ENCODE results near the gene FBXL13.
"Not testable (repeated sequence)": the region's sequence is repeated elsewhere in the genome, so short reads cannot be mapped to it uniquely, and the experiment has no call there.

FBXL13 gene

GRCh38 chr7:103034318-103034717 lies 40.3 kb downstream of the FBXL13 start:
- not testable (repeated sequence) for H3K4me3 ChIP-seq (ENCODE audit: low read length); DNase-seq; H3K79me1 ChIP-seq (ENCODE audit: low read length); H4K8ac ChIP-seq (ENCODE audit: low read depth, low read length); H2AK5ac ChIP-seq (ENCODE audit: low read length); H3K23ac ChIP-seq (ENCODE audit: low read length); H3K4ac ChIP-seq (ENCODE audit: low read depth, low read length); H3K36me3 ChIP-seq (ENCODE audit: control insufficient read depth, insufficient read depth, low read length); H3K27ac ChIP-seq (ENCODE audit: low read depth, low read length); H4K5ac ChIP-seq (ENCODE audit: low read length); H3K4me1 ChIP-seq (ENCODE audit: control insufficient read depth, low read depth, low read length); H2BK15ac ChIP-seq (replicated peaks; ENCODE audit: low read depth); H2BK5ac ChIP-seq (ENCODE audit: low read length); H3K79me2 ChIP-seq (ENCODE audit: control insufficient read depth, insufficient read depth, low read length); H2BK120ac ChIP-seq (ENCODE audit: low read depth, low read length); H3K27me3 ChIP-seq (ENCODE audit: insufficient read depth, low read length, poor library complexity); H3K9ac ChIP-seq (ENCODE audit: low read length); H3K18ac ChIP-seq (ENCODE audit: low read length); H3K4me2 ChIP-seq (ENCODE audit: low read length); H3K56ac ChIP-seq (ENCODE audit: low read length)
- WGBS (ENCODE audit: extremely low coverage, insufficient coverage, low lambda C conversion rate) = no CpG with 5 or more reads among the region's 20 CpGs

- no peak overlapping the region for H3K56ac ChIP-seq (ENCODE audit: low read length)
- DNase-seq = no peak
- no peak overlapping the region for H2BK15ac ChIP-seq (replicated peaks; ENCODE audit: low read depth)
- H3K4me1 ChIP-seq (ENCODE audit: control insufficient read depth, low read depth, low read length) = no peaks in the 10 kb centered on the region
- no peak overlapping the region for H3K18ac ChIP-seq (ENCODE audit: low read length)
- no peak overlapping the region for H3K9ac ChIP-seq (ENCODE audit: low read length)
- H2BK5ac ChIP-seq (ENCODE audit: low read length) = no peak overlapping the region
- no peak overlapping the region for H3K23ac ChIP-seq (ENCODE audit: low read length)
- no peaks in the 10 kb centered on the region for H3K36me3 ChIP-seq (ENCODE audit: control insufficient read depth, insufficient read depth, low read length)
- H3K79me1 ChIP-seq (ENCODE audit: low read length) = no peaks in the 10 kb centered on the region
- no peak overlapping the region for H3K27ac ChIP-seq (ENCODE audit: low read depth, low read length)
- no peak overlapping the region for H4K5ac ChIP-seq (ENCODE audit: low read length)
- H3K4me3 ChIP-seq (ENCODE audit: low read length) = no peak overlapping the region
- H2BK120ac ChIP-seq (ENCODE audit: low read depth, low read length) = no peak overlapping the region
- no peak overlapping the region for H3K4ac ChIP-seq (ENCODE audit: low read depth, low read length)
- WGBS (ENCODE audit: extremely low coverage, insufficient coverage, low lambda C conversion rate) = 100% methylated on average over 1 of the region's 1 CpG
- no peak overlapping the region for H4K8ac ChIP-seq (ENCODE audit: low read depth, low read length)
- no peak overlapping the region for H3K4me2 ChIP-seq (ENCODE audit: low read length)
- H3K27me3 ChIP-seq (ENCODE audit: insufficient read depth, low read length, poor library complexity) = no peaks in the 10 kb centered on the region
- no peak overlapping the region for H2AK5ac ChIP-seq (ENCODE audit: low read length)
- no peaks in the 10 kb centered on the region for H3K79me2 ChIP-seq (ENCODE audit: control insufficient read depth, insufficient read depth, low read length)
Observed at GRCh38 chr7:103031781-103032180, 42.8 kb downstream of the FBXL13 start.

GRCh38 chr7:103031024-103031423 lies 43.6 kb downstream of the FBXL13 start:
- Histone ChIP-seq H3K4me1 (ENCODE audit: control insufficient read depth, low read depth, low read length) (no peaks in the 10 kb centered on the region), H4K8ac (ENCODE audit: low read depth, low read length) (no peak overlapping the region), H3K9ac (ENCODE audit: low read length) (no peak overlapping the region), H2BK120ac (ENCODE audit: low read depth, low read length) (no peak overlapping the region), H3K79me1 (ENCODE audit: low read length) (no peaks in the 10 kb centered on the region), H2AK5ac (ENCODE audit: low read length) (no peak overlapping the region), H3K27ac (ENCODE audit: low read depth, low read length) (no peak overlapping the region), H3K4ac (ENCODE audit: low read depth, low read length) (no peak overlapping the region), H3K18ac (ENCODE audit: low read length) (no peak overlapping the region), H2BK15ac (replicated peaks; ENCODE audit: low read depth) (no peak overlapping the region), H3K79me2 (ENCODE audit: control insufficient read depth, insufficient read depth, low read length) (no peaks in the 10 kb centered on the region), H3K4me2 (ENCODE audit: low read length) (no peak overlapping the region), H2BK5ac (ENCODE audit: low read length) (no peak overlapping the region), H3K56ac (ENCODE audit: low read length) (no peak overlapping the region), H3K36me3 (ENCODE audit: control insufficient read depth, insufficient read depth, low read length) (no peaks in the 10 kb centered on the region), H3K27me3 (ENCODE audit: insufficient read depth, low read length, poor library complexity) (no peaks in the 10 kb centered on the region), H3K23ac (ENCODE audit: low read length) (no peak overlapping the region), H4K5ac (ENCODE audit: low read length) (no peak overlapping the region), H3K4me3 (ENCODE audit: low read length) (no peak overlapping the region)
- no peak for DNase-seq
- no CpG with 5 or more reads among the region's 1 CpG for WGBS (ENCODE audit: extremely low coverage, insufficient coverage, low lambda C conversion rate)

GRCh38 chr7:103025341-103025740 lies 49.3 kb downstream of the FBXL13 start:
- no CpG with 5 or more reads among the region's 3 CpGs for WGBS (ENCODE audit: extremely low coverage, insufficient coverage, low lambda C conversion rate)

GRCh38 chr7:103023578-103023977 lies 51.0 kb downstream of the FBXL13 start:
- H3K4me1 ChIP-seq (ENCODE audit: control insufficient read depth, low read depth, low read length) = not testable (repeated sequence)
- WGBS (ENCODE audit: extremely low coverage, insufficient coverage, low lambda C conversion rate) = no CpG with 5 or more reads among the region's 1 CpG

More at GRCh38 chr7:103025341-103025740, 49.3 kb downstream of the FBXL13 start:
- H3K79me2 ChIP-seq (ENCODE audit: control insufficient read depth, insufficient read depth, low read length) = no peaks in the 10 kb centered on the region
- no peaks in the 10 kb centered on the region for H3K27me3 ChIP-seq (ENCODE audit: insufficient read depth, low read length, poor library complexity)
- no peaks in the 10 kb centered on the region for H3K4me1 ChIP-seq (ENCODE audit: control insufficient read depth, low read depth, low read length)
- no peak overlapping the region for H4K8ac ChIP-seq (ENCODE audit: low read depth, low read length)
- H3K23ac ChIP-seq (ENCODE audit: low read length) = no peak overlapping the region
- no peak overlapping the region for H2BK15ac ChIP-seq (replicated peaks; ENCODE audit: low read depth)
- no peak overlapping the region for H3K4me2 ChIP-seq (ENCODE audit: low read length)
- H3K79me1 ChIP-seq (ENCODE audit: low read length) = no peaks in the 10 kb centered on the region
- no peak overlapping the region for H3K27ac ChIP-seq (ENCODE audit: low read depth, low read length)
- H3K9ac ChIP-seq (ENCODE audit: low read length) = no peak overlapping the region
- no peak overlapping the region for H2BK120ac ChIP-seq (ENCODE audit: low read depth, low read length)
- no peak overlapping the region for H3K18ac ChIP-seq (ENCODE audit: low read length)
- no peak overlapping the region for H2AK5ac ChIP-seq (ENCODE audit: low read length)
- DNase-seq = no peak
- no peak overlapping the region for H4K5ac ChIP-seq (ENCODE audit: low read length)
- H3K36me3 ChIP-seq (ENCODE audit: control insufficient read depth, insufficient read depth, low read length) = no peaks in the 10 kb centered on the region
- H3K56ac ChIP-seq (ENCODE audit: low read length) = no peak overlapping the region
- no peak overlapping the region for H3K4ac ChIP-seq (ENCODE audit: low read depth, low read length)
- H3K4me3 ChIP-seq (ENCODE audit: low read length) = no peak overlapping the region
- no peak overlapping the region for H2BK5ac ChIP-seq (ENCODE audit: low read length)

GRCh38 chr7:103021490-103021889 lies 53.1 kb downstream of the FBXL13 start:
- H3K27ac ChIP-seq (ENCODE audit: low read depth, low read length); H3K27me3 ChIP-seq (ENCODE audit: insufficient read depth, low read length, poor library complexity); H2BK120ac ChIP-seq (ENCODE audit: low read depth, low read length); H3K4me1 ChIP-seq (ENCODE audit: control insufficient read depth, low read depth, low read length); H3K9ac ChIP-seq (ENCODE audit: low read length); H3K79me2 ChIP-seq (ENCODE audit: control insufficient read depth, insufficient read depth, low read length); H3K18ac ChIP-seq (ENCODE audit: low read length); H3K4me3 ChIP-seq (ENCODE audit: low read length); H3K56ac ChIP-seq (ENCODE audit: low read length); H2BK15ac ChIP-seq (replicated peaks; ENCODE audit: low read depth); H3K23ac ChIP-seq (ENCODE audit: low read length); DNase-seq; H3K79me1 ChIP-seq (ENCODE audit: low read length); H4K8ac ChIP-seq (ENCODE audit: low read depth, low read length); H3K4me2 ChIP-seq (ENCODE audit: low read length); H3K36me3 ChIP-seq (ENCODE audit: control insufficient read depth, insufficient read depth, low read length); H3K4ac ChIP-seq (ENCODE audit: low read depth, low read length); H2BK5ac ChIP-seq (ENCODE audit: low read length); H2AK5ac ChIP-seq (ENCODE audit: low read length); H4K5ac ChIP-seq (ENCODE audit: low read length): not testable (repeated sequence)
- no CpG with 5 or more reads among the region's 1 CpG for whole genome bisulfite sequencing (ENCODE audit: extremely low coverage, insufficient coverage, low lambda C conversion rate)

More at GRCh38 chr7:103023578-103023977, 51.0 kb downstream of the FBXL13 start:
- H3K27ac ChIP-seq (ENCODE audit: low read depth, low read length); H3K27me3 ChIP-seq (ENCODE audit: insufficient read depth, low read length, poor library complexity); H3K23ac ChIP-seq (ENCODE audit: low read length); H4K5ac ChIP-seq (ENCODE audit: low read length); H2BK15ac ChIP-seq (replicated peaks; ENCODE audit: low read depth); H2BK120ac ChIP-seq (ENCODE audit: low read depth, low read length); H2AK5ac ChIP-seq (ENCODE audit: low read length); H3K4me3 ChIP-seq (ENCODE audit: low read length); H3K4me2 ChIP-seq (ENCODE audit: low read length); H3K18ac ChIP-seq (ENCODE audit: low read length); H2BK5ac ChIP-seq (ENCODE audit: low read length); DNase-seq; H3K79me1 ChIP-seq (ENCODE audit: low read length); H4K8ac ChIP-seq (ENCODE audit: low read depth, low read length); H3K79me2 ChIP-seq (ENCODE audit: control insufficient read depth, insufficient read depth, low read length); H3K56ac ChIP-seq (ENCODE audit: low read length); H3K4ac ChIP-seq (ENCODE audit: low read depth, low read length); H3K9ac ChIP-seq (ENCODE audit: low read length); H3K36me3 ChIP-seq (ENCODE audit: control insufficient read depth, insufficient read depth, low read length): not testable (repeated sequence)

Data from mesendoderm (in vitro differentiated cells).